DND-41 (cell line): ENCODE measurements around the gene CELF1.

Source experiments
- EZH2 ChIP-seq: IDR thresholded peaks from 3 replicates; pipeline ENCODE4 v1.6.1; 2012; ENCODE audit warnings: borderline replicate concordance, low read depth, mild to moderate bottlenecking, moderate library complexity, low read length, inconsistent platforms; ENCODE audit not compliant: severe bottlenecking
- TF ChIP-seq, protein P1 (sequence below): IDR thresholded peaks from 2 replicates; pipeline ENCODE4 v1.5.1; 2012; ENCODE audit warnings: borderline replicate concordance, low read length, moderate library complexity, mild to moderate bottlenecking; ENCODE audit not compliant: poor library complexity, severe bottlenecking; ENCODE audit errors: extremely low read depth

DNA sequence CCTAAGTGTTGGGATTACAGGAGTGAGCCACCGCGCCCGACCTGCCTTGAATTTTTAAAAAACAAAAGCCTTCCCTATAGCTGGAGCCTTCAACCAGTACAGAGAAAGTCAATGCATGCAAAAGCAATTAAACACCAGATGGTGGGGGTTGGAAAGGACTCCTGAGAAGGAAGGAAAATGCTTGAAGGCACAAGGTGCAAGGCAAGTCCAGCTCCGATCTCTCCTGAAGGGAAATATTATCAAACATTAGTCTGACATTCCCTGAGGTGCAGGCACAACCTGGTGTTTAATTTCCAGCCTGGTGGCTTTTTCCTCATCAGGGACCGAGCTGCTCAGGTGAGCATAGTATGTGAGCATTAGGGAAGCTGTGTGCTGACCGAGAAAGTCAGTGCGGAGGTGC lies 91.1 kb downstream of the CELF1 start:
- TF ChIP-seq, protein P1, sequence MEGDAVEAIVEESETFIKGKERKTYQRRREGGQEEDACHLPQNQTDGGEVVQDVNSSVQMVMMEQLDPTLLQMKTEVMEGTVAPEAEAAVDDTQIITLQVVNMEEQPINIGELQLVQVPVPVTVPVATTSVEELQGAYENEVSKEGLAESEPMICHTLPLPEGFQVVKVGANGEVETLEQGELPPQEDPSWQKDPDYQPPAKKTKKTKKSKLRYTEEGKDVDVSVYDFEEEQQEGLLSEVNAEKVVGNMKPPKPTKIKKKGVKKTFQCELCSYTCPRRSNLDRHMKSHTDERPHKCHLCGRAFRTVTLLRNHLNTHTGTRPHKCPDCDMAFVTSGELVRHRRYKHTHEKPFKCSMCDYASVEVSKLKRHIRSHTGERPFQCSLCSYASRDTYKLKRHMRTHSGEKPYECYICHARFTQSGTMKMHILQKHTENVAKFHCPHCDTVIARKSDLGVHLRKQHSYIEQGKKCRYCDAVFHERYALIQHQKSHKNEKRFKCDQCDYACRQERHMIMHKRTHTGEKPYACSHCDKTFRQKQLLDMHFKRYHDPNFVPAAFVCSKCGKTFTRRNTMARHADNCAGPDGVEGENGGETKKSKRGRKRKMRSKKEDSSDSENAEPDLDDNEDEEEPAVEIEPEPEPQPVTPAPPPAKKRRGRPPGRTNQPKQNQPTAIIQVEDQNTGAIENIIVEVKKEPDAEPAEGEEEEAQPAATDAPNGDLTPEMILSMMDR = no peak
- no peak for TF ChIP-seq EZH2
